Measurements from ENCODE around the gene MEDAG.

MEDAG gene

DNA sequence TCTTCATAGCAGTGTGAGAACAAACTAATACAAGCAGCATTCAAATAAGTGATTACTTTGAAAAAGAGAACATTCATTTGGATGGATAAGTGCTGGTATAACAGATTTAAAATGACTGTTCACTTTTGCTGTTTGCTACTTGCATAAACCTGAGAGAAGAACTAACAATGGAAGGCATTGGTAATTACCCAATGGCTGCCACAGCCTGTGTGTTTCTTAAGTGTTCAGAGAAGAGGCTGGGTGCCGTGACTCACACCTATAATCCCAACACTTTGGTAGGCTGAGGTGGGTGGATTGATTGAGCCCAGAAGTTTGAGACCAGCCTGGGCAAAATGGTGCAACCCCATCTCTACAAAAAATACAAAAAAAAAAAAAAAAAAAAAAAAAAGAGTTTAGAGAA, 21.5 kb downstream of the MEDAG start:
- TF ChIP-seq, protein P1, sequence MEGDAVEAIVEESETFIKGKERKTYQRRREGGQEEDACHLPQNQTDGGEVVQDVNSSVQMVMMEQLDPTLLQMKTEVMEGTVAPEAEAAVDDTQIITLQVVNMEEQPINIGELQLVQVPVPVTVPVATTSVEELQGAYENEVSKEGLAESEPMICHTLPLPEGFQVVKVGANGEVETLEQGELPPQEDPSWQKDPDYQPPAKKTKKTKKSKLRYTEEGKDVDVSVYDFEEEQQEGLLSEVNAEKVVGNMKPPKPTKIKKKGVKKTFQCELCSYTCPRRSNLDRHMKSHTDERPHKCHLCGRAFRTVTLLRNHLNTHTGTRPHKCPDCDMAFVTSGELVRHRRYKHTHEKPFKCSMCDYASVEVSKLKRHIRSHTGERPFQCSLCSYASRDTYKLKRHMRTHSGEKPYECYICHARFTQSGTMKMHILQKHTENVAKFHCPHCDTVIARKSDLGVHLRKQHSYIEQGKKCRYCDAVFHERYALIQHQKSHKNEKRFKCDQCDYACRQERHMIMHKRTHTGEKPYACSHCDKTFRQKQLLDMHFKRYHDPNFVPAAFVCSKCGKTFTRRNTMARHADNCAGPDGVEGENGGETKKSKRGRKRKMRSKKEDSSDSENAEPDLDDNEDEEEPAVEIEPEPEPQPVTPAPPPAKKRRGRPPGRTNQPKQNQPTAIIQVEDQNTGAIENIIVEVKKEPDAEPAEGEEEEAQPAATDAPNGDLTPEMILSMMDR (conservative IDR thresholded peaks at IDR 0.05; ENCODE audit: low read length), result no peak
- no peak for DNase-seq (ENCODE audit: low read depth)
- no peak overlapping the region for H3K4me3 ChIP-seq (ENCODE audit: low read length)

DNA sequence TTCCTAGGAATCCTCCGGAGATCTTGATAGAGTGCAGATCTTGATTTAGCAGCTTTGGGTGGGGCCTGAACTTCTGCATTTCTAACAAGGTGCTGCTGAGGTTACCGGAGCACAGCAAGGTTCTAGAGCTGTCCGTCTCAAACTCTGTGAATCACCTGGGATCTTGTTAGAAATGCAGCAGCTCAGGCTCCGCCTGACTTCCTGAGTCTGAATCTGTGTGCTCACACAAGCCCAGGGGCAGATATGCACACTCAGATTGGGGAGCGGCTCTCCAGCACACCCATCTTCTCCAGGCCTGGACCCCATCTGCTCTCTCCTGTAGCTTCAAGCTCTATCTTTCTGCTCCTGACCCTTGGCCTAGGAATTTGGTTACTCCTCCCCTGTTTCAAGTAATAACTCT, 22.9 kb downstream of the MEDAG start:
- H3K4me3 ChIP-seq (ENCODE audit: low read length), result no peak overlapping the region
- TF ChIP-seq, protein P1 (conservative IDR thresholded peaks at IDR 0.05; ENCODE audit: low read length), result no peak
- DNase-seq (ENCODE audit: low read depth), result no peak

DNA sequence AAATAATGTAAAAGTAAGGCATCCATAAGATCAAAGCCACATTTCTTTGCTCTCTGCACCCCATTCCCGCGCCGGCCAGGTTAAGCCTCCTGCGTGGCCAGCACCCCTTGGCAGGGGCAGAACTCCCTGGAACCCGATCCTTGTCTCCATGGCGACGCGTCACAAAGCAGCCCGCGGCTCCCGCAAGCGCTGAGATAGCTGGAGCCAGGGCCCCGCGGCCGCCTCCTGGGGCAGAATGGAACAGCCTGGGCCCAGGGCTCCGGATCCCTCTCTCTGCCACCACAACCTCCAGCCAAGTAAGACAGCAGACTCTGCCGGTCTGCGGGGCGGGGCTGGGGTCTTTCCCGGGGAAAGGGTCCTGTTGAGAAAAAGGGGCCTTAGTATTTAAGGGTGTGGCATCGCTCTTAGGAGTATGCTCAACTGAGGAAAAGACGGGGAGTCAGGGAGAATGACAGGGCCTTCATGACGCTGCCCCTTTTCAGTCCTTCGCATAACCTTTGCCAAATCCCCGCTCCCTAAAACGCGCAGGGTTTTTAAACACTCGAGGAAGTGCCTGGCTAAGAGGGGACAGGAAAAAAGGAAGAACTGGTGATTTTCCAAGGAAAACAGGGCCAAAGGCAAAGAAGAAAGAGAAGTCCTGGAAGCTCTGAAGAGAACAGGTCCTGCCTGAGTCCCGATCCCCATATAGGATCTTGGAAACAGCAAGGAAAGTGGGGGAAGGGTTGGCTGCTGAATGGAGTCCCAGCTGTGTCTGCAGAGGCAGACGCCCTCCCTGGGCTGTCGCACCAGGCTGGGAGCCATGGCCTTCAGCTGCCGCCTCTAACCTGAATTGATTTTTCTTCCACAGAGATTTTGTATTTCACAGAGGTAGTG, 26.6 kb downstream of the MEDAG start, which contains the start of gene TEX26:
TEX26 (plus strand) TSS at position 176 of the 873 bp plus-strand sequence; CDS start at position 236, 60 bp downstream.
- no peak within 1 kb of the TSS for H3K4me3 ChIP-seq (ENCODE audit: low read length)
- TF ChIP-seq, protein P1 (conservative IDR thresholded peaks at IDR 0.05; ENCODE audit: low read length), result no peak

DNA sequence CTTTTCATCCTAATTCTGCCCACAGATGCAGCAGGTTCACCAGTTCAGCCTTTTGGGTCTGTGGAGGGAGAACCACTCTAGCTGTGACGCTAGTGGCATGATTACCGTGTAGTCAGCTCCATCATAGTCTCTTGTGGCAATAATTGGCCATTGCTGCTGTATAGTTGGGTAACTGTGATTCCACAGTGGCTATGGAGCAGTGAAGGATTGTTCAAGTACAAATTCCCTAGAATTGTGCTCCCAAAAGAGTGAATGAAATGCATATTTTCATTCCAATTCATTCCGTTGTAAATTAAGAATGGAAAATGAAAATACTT, 27.2 kb downstream of the MEDAG start:
- H3K4me3 ChIP-seq (ENCODE audit: low read length), result no peak overlapping the region
- DNase-seq (ENCODE audit: low read depth), result no peak
- TF ChIP-seq, protein P1 (conservative IDR thresholded peaks at IDR 0.05; ENCODE audit: low read length), result no peak

More for the DNA sequence above, 26.6 kb downstream of the MEDAG start, which contains the start of gene TEX26:
- no peak for DNase-seq (ENCODE audit: low read depth)

DNA sequence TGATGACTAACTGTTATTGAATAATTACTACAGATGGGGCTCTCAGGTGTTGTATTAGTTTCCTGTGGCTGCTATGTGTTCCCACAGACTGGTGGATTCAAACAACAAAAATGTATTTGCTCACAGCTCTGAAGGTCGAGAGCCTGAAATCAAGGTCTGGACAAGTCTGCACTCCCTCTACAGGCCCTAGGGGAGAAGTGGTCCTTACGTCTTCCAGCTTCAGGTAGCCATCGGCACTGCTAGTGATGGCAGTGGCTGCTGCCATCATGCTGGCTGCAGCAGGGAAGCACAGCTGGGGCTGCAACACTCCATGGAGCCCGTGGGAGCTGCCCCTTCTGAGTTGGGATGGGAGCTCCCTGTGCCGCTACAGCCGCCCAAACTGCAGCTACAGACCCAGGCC, 28.3 kb downstream of the MEDAG start:
- TF ChIP-seq, protein P1 (conservative IDR thresholded peaks at IDR 0.05; ENCODE audit: low read length), result peak; percentile 11; the same call in 1 of the 2 replicates
- H3K4me3 ChIP-seq (ENCODE audit: low read length), result no peak overlapping the region
- DNase-seq (ENCODE audit: low read depth), result no peak

DNA sequence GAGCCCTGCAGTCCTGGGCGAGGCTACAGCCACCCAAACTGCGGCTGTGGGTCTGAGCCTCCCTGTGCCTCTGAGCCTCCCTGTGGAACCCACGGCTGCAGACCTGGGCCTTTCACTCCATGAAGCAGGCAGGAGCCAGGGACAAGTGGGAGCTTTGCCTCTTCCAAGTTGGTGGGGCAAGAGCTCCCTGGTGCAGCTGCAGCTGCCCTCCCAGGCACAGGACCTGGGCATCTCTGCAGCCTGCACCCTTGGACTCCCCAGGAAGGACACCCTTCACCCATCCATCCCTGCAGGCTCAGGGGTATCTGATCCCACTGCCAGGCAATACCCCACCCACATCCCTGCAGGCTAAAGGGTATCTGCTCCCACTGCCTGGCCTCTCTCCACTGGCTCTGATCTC, 28.7 kb downstream of the MEDAG start:
- no peak for DNase-seq (ENCODE audit: low read depth)
- TF ChIP-seq, protein P1 (conservative IDR thresholded peaks at IDR 0.05; ENCODE audit: low read length), result no peak
- H3K4me3 ChIP-seq (ENCODE audit: low read length), result no peak overlapping the region

DNA sequence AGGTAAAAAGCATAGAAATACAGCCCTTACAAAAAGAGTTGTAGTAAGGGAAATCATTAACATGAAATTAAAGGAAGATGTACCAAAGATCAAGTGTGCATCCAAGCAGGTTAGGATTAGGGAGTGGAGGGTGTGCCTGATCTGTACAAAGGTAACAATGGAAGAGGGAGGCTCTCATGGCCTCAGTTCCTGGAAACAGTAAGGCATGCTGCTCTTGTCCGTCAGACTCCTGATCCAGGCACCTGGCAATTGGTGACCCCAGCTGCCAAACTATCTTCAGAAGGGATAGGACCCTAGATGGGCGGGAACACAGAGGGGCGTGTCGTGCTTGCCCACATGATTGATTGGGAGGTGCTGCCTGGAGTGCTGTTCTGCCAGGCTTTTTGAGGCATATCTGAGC, 30.9 kb downstream of the MEDAG start:
- no peak for DNase-seq (ENCODE audit: low read depth)

More for the DNA sequence above, 30.9 kb downstream of the MEDAG start:
- no peak overlapping the region for H3K4me3 ChIP-seq (ENCODE audit: low read length)
- TF ChIP-seq, protein P1 (conservative IDR thresholded peaks at IDR 0.05; ENCODE audit: low read length), result no peak
